HG03025 (cell line): ENCODE results near the gene RPL32.
A peak's percentile ranks its signal among the peaks of the same experiment; 100 is the strongest.
"Not testable (repeated sequence)": the region's sequence is repeated elsewhere in the genome, so short reads cannot be mapped to it uniquely, and the experiment has no call there.

Experiments used
- ATAC-seq: cut with Tn5 transposase; IDR thresholded peaks from one replicate; pipeline ENCODE4 v1.9.1; 2021; ENCODE audit warnings: mild to moderate bottlenecking, moderate library complexity; ENCODE audit not compliant: unreplicated experiment, low FRiP score

The RPL32 gene

DNA sequence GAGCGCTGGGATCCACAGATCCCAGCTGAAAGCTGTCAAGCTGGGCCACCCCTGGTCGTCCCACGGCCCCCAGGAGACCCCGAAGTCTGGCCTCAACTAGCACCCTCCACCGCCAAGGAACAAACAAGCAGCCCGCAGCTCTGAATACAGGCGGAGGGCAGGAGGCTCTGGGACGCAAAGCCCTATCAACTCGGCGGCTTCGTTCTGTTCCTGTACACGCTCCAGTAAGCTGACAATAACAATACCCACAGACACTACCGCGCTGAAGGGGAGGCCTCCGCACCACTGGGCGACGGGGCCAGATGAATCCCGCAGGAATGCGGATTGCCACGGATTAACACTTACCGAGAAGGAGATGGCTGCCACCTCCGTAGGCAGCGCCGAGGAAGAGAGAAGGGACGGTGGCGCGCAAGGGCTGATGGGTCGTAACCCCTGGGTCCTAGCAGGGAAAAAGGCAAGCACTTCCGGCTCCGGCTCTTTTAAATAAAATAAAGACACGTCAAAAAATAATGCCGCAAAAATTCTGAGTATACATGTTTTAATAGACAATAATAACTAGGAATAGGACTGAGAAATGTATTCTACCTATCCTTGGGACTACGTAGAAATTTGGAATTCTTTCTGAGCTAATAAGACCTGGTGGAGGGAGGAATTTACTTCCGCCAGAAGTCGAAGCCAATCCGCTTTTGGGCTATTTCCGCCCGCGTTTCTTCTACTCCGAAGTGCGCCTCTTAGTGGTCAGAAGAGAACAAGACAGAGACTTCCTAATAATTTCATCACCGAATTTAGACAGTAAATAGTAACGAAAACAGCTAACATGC is at the start of gene RPL32:
Gene RPL32, minus strand, starts transcription at position 417 of the 821 bp plus-strand sequence. CDS start 1,328 bp downstream, outside the sequence.
- peak; percentile 89 for ATAC-seq

DNA sequence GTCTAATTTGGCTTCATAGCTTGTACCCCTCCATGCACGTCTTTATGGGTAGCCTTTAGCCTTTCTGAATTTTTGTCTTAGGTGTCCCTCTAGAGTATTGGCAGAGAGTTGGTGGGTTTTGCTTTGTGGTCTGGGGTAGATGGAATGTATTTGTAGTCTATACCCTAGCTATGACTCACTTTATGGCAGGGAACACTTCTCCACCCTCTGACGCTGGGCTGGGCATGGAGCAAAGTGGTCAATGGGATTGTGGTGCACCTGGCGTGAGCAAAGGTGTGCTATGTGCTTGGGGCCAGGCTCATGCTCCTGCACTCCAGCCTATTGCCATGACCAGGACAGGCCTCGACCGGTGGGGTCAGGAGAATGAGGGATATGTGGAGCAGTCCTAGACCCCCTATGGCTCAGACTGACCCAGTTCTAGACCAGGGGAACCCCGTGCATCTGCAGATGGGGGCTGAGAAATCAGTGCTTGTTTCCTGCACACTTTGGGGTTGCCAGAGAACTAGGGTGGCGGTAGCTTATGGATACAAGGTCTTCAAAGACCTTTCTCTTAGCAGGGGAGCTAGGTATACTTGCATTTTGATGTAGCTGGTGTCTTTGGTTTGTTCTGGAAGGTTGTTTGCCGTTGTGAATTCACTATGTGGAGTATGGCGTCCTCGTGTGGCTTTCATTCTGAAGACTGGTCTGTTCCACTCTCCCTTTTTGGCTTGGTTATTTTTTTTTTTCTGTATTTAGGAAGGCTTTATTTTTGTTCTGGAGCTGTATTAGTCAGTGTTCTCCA is 49.4 kb upstream of the RPL32 start:
- ATAC-seq: no peak

DNA sequence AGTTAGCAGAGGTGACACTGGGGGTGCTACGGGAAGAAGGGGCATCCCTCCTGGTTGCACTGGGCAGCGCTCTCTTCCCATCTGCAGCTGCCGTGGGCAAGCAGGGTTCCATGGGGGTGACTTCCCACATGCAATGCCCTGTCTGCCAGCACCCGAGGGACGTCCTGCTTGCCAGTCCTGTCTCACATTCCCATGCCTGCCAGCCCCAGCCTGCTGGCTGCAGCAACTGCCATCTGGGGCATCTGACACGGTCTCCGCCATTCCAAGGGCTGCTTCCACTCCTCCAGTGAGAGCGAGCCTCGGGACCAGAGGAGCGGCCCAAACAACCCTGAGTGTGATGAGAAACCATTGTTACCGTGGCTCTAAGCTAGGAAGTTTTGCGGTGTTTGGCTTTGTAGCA is 45.4 kb upstream of the RPL32 start:
- no peak for ATAC-seq

DNA sequence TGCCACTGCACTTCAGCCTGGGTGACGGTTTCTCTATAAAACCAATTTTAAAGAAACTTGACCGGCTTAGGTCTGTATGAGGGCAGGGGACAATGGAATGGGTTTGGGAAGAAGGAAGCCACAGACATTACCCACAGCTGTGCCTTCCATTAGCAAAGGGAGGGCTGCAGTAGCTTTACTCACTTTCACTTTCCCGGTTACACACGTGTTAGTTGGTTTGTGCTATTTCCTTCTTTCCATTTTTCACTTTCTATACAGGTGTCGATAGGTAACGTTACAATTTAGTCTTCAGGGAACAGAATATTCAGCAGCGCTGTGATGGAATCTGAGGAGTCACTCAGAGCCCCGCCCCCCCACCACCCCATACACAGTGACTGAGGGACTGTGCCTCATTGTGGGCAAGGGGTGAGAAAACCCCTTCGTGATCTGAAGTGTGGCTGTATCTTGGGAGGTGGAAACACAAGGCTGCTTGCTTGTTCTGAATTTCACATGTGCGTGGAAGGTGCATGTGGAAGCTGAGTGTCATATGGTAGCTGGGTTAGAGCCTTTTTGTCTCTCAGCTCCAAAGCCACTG is 44.8 kb upstream of the RPL32 start:
- peak; percentile 54 for ATAC-seq

DNA sequence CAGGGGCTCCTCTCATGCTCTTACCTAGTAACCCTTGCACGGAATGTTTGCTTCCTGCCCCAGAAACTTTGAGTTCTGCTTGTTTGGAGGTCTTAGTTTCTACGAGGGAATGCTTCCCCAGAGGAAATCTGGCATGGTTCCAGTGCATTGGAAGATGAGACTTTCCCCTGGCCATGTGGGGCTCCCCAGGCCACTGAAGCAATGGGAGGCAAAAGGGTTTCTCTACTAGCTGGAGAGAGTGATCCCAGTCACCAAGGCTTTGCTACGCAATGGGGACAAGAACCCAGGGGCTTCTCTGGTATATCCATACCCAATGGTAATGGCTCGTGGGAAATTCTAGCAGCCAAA is 44.2 kb upstream of the RPL32 start:
- no peak for ATAC-seq

DNA sequence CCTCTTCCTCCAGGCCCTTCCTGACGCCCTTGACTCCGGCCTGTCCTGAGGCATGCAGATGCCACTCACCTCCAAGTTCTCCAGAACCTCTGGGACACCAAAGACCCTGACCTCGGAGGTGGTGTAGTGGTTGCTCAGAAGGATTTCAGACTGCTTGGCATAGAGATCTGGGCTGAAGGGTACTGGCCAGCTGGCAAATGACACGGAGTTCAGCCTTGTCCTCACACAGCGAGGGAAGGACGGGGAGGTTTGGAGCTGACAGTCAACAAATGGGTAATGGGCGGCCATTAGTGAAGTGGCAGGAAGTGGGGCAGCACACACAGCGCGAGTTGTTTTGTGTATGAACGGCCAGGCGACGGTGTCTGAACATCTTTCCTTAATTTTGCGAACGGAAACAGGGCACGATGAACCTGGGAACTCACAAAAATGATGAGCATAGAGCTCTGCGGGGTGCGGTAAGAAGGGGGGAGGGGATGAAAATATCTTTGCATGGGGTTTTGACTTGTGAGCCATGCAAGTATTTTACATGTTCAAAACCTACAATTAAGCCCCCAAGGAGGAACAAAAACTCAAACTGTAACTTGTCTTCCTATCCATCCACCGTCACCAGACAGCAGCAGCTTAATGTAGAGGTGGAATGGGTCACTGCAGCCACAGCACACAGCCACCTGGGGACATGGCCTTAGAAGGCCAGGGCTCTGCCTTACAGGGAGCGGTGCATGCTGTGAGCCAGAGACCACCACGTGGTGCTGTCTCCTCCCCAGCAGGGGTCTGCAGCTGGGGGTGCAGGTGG is 43.6 kb upstream of the RPL32 start:
- no peak for ATAC-seq

DNA sequence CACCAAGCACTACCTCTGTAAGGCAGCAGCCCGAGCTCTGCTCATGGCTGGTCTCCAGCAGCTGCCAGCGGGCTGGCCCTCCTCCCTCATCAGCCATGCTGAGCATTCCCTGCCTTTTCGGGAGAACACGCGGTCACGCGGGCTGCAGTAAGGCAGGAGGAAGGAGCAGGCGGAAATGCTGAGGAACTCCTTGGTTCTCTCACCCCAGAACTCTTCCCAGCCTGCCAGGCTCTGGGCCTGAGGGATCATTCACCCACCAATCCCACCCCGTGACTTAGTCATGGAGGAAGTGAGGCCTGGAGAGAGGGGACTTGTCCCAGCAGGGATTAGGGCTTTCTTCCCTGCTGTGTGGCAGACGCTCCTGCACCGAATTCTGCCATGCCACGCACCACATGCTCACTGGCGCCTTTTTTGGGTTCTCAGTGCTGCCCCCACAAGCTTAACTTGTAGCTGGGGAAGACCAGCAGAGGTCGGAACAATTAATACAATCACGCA is 42.9 kb upstream of the RPL32 start:
- ATAC-seq: no peak

DNA sequence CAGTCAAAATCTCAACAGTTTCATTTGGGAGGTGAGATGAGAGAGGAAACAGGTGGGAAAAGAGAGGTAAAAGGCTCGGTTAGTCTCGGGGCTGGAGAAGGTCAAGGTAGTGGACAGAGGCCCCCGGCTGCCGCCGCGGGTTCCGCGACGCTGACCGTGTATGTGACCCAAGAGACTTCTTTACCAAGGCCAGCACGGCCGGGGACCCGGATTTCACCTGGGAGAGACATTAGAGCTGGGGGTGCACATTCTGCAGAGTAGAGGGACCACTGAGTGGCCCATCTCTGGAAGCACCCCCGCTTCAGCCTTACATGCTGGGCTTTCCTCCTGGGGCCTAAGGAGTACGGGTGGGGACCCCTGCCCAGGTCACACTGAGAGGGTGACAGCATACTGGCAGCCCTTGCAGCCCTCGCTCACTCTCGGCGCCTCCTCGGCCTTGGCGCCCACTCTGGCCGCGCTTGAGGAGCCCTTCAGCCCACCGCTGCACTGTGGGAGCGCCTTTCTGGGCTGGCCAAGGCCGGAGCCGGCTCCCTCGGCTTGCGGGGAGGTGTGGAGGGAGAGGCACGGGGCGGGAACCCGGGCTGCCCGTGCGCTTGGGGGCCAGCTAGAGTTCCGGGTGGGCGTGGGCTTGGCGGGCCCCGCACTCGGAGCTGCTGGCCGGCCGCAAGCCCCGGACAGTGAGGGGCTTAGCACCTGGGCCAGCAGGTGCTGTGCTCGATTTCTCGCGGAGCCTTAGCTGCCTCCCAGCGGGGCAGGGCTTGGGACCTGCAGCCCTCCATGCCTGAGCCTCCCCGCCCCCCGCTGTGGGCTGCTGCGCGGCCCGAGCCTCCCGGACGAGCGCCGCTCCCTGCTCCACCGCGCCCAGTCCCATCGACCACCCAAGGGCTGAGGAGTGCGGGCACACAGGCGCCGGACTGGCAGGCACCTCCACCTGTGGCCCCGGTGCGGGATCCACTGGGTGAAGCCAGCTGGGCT is 41.3 kb upstream of the RPL32 start:
- no peak for ATAC-seq

DNA sequence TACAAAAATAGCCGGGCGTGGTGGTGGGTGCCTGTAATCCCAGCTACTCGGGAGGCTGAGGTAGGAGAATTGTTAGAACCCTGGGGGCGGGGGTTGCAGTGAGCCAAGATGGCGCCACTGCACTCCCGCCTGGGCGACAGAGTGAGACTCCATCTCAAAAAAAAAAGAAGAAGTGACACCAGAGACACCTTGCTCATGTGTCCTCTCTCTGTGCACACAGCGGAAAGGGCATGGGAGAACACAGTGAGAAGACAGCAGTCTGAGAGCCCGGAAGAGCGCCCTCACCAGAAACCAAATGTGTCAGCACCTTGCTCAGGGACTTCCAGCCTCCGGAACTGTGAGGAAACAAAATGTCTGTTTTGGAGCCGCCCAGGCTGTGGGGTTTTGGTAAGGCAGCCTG is 40.5 kb upstream of the RPL32 start:
- ATAC-seq: not testable (repeated sequence)

DNA sequence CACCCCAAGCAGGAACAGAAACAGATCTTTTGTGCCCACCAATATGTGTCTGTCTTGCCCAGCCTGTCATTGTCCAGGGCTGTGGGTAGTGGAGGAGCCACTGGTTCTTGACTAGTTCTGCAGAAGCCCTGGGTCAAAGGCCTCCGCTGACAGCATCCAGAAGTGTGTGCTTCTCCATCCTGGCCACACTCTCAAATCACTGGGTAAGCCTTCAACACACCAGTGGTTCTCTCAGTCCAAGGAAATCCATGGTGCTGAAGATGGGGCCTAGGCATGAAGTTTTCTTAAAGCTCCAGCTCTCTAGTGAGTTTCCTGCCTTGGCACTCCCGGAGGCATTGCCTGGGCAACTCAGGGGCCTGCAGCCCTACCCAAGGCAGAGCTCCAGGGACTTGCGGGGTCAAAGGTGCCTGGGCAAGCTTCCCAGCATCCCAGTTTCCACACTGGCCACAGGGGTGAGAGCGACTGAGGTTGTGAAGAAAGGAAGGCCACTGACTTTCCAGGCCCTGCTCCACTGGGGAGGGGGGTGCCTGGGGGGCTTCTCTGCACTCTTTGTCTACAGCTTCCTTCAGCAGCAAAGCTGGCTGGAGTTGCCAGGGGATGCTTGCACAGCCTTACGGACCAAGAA is 37.9 kb upstream of the RPL32 start:
- ATAC-seq: no peak

DNA sequence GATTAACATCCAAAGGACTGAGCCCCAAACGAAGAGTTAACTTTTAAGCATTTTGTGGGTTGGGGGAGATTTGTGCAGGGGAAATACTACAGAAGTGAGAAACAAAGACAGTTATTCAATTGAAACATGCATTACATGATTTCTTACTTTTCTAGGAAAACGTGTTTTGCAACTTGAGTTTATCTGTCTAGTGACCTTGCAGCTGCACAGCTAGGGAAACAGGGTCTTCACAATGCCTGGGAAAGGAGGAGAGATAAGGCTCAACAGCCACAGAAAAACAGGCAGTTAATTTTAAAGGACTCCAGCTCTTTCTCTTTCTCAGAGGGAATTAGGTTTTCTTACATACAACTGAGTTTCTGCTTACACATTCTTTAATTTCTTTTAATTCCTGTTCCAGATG is 37.4 kb upstream of the RPL32 start:
- ATAC-seq: not testable (repeated sequence)

DNA sequence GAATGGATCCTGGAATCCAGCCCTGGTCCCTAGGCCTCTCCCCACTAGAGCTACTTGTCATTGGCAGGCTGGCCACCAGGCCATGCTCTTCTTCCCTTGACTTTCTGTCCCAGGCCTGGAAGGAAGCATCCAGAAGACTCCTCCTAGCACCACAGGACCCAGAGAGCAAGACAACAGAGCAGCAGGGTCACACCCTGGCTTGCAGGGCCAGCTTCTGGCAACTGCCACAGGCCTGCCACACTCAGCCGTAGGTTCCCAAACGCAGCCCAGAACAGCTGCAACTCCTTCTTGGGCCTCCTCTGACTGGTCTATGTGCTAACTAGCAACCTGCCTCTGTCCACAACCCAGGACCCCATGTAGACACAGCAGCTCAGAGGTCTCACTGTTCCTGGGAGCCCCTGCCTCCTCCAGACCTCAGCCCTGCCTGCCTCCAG is 36.8 kb upstream of the RPL32 start:
- ATAC-seq: no peak

DNA sequence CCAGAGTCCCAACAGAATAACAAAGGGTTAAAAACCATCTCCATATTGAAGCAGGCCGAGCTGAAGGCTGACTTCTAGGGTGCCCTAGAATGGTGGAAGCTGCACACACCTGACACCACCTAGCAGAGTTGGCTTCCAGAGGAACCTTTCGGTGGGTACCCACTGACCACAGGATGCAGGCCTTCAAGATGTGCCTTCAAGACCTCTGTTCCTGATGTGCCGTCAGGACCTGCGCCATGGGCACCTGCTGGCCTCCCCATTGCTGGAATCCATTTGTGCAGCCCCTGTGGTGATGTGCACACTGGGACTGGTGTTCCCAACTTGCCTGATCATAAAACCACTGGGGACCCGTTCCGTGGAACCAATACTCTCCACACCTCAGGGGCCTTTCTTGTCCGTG is 35.7 kb upstream of the RPL32 start:
- no peak for ATAC-seq

DNA sequence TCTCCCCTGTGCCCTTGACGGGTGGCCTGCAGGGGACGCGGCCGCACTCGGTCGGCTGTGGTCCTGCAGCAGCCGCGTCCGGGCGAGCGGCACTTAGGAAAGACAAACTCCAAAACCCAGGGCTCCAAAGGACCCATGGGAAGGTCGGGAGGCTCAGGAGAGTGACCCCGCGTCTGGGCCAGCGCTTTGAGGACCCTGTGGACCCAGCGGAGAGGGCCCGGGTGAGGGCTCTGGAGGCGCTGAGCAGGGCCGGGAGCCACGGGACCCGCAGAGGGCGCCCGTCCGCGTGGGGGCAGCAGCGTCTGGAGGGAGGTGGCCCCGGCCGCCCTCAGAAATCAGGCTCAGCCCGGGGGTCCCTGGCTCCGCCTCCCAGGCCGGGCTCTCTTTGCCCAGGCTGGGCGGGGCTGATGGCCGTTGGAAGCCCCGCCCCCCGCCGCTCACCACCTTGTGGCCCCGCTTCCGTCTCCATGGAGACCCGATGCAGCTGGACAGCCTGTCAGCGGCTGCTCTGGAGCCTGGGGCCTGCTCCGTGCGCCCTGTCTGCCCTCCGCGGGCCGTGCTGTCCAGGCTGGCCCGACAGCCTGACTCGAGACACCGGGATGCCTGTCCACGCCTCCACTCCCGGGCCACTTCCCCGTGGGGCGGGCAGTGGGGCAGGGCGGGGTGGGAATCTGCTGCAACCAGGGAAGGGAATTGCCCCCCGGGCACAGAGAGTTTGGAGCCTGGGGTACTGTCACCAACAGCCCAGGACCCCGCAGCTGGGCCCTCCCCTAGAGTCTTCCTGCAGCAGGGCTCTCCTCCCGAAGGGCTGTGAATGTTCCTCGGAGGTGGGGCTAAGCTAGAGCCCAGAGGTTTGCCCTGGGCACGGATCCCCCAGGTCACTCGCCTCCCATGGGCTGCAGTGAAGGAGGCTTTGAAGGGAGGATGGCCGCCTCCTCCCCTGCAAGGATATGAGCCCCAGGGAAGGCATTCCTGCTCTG is 34.8 kb upstream of the RPL32 start:
- no peak for ATAC-seq

DNA sequence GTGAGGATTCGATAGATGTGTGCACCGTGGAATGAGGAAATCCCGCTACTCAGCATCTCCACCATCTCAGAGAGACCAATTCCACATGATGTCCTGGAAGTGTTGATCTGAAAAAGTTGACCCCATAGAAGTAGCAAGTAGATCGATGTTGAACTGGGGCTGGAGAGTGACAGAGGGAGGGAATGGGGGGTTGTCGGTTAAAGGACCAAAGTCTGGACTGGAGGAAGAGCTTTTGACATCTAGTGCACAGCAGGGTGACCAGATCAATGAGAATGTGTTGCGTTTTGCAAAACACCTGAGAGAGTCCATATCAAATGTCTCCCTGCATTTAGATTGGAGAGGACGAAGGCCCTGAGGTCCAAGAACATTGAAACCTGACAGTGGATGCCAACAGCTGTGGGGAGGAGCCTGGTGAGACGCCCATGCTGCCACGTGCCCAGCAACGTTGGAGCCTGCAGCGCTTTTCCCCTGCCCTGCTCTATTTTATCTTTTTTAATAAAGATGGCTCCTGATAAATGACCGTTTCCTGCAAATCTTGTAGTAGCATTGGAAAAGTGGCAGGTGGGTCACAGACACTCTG is 30.1 kb upstream of the RPL32 start:
- ATAC-seq: no peak

DNA sequence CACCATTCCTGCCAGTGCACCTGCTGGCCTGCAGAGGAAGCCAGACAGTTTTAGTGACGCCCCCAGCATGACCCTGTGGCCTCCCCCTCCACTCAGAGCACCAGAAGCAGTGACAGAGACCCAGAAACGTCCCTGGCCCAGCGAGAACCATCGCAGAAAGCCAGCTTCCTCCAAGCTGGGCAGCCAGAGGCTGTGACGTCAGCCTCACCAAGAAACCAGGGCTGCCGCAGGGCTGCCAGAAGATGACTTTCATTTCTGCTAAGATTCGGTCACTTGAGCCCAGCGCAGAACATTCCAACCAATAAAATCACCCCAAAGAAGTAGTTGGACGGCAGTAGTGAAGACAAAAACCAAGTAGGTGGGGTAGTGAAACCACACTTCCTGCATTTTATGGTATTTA is 29.6 kb upstream of the RPL32 start:
- no peak for ATAC-seq

DNA sequence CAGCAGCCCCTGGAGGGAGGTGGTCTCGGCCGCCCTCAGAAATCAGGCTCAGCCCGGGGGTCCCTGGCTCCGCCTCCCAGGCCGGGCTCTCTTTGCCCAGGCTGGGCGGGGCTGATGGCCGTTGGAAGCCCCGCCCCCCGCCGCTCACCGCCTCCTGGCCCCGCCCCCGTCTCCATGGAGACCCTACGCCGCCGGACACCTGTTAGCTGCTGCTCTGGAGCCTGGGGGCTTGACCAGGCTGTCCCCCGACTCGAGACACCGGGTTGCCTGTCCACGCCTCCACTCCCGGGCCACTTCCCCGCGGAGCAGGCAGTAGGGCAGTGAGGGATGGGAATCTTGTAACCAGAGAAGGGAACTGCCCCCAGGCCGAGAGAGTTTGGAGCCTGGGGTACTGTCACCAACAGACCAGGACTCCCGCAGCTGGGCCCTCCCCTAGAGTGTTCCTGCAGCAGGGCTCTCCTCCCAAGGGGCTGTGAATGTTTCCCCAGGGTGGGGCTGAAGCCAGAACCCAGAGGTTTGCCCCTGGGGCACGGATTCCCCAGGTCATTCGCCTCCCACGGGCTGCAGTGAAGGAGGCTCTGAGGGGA is 27.8 kb upstream of the RPL32 start:
- ATAC-seq: no peak
